Hepatocyte (in vitro differentiated cells): ENCODE measurements around the gene KRTDAP.

Experiments used
- CTCF ChIP-seq: fragments of 200-600 bp; sonication (generic); IDR thresholded peaks from 2 replicates; pipeline ENCODE4 v1.5.1; 2016; ENCODE audit warnings: antibody characterized with exemption, mild to moderate bottlenecking; ENCODE audit not compliant: poor library complexity
- EZH2 ChIP-seq: fragments of 200-600 bp; sonication (generic); IDR thresholded peaks from 2 replicates; pipeline ENCODE4 v1.6.1; 2016; ENCODE audit warnings: antibody characterized with exemption, mild to moderate bottlenecking, borderline replicate concordance
- EZH2phosphoT487 ChIP-seq: fragments of 200-600 bp; sonication (generic); IDR thresholded peaks from one replicate; pipeline ENCODE4 v1.6.1; 2018; ENCODE audit warnings: antibody characterized with exemption, mild to moderate bottlenecking, low read depth, moderate library complexity; ENCODE audit not compliant: unreplicated experiment, severe bottlenecking

- TF ChIP-seq CTCF (no peak), EZH2 (no peak), EZH2phosphoT487 (no peak)
Measured at GRCh38 chr19:35486268-35486708, 4.0 kb downstream of the KRTDAP start.
